Anterior cingulate cortex (tissue), 58 donors: ENCODE measurements around the gene CELSR1.
"Not testable (repeated sequence)": the region's sequence is repeated elsewhere in the genome, so short reads cannot be mapped to it uniquely, and the experiment has no call there.

ENCODE experiments used
- DNase-seq, 58 donors: peaks; one replicate each; lab custom pipeline; 2025; lab: John Stamatoyannopoulos, UW

CELSR1 gene

GRCh38 chr22:46409631-46410210 lies 127.7 kb downstream of the CELSR1 start:
- DNase-seq: no peak

DNA sequence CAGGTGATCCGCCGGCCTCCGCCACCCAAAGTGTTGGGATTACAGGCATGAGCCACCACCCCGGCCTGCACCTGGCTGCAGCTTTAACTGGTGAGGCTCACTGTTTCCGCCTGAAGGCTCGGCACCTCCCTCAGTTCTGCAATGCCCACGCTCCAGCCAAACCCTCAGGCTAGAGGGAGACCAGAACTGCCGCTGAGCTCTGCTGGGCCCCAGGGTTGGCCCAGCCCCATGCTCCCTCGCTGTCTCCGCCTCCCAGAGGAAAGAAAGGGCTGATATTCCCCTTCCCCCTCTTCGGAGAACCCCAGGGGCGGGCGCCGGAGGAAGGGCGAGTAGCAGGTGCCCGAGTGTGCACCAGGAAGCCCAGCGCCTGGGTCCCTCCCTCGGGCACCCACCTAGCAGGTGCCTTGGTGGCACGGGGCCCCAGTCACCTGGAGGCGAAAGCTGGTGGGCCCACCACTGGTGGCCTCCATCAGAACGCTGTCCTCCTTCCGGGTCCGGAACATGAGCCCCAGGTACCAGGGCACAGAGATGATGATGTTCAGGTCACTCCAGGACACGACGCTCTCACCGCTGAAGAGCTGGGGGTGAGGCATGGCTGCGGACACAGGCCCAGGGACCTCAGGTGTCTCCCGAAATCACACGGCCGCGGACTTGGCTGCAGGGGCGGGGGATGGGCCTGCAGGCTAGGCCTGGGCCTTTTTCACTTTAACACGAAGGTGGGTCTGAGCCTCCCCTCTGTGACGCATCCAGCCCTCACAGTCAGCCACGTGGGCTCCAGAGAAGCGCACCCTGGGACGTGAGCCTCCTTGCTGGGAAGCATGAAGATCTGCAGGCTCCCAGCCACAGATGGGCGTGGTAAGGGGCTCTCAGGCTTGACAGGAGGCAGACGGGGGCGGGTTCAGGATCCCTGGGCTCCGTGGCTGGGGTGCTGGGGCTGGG lies 128.6 kb downstream of the CELSR1 start:
- DNase-seq: no peak

DNA sequence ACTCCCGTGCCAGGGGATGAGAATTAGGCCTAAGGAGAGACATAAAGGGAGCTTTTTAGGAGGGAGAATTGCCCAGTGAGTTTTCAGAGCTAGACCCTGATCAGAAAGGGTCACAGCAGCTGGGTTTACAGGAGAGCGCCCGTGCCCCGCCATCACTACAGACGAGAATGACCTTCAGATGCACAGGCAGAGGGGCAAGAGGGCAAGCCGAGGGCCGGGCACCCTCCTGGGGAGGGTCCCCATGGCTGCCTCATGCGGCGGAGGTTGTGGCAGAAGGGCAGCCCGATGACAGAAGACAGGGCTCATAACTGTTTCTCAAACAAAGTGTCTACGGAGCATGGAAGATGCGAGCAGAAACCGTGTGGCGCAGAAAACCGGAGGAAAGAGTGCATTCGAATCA lies 129.7 kb downstream of the CELSR1 start:
- DNase-seq: no peak

GRCh38 chr22:46406791-46407190 lies 130.6 kb downstream of the CELSR1 start:
- DNase-seq: no peak

DNA sequence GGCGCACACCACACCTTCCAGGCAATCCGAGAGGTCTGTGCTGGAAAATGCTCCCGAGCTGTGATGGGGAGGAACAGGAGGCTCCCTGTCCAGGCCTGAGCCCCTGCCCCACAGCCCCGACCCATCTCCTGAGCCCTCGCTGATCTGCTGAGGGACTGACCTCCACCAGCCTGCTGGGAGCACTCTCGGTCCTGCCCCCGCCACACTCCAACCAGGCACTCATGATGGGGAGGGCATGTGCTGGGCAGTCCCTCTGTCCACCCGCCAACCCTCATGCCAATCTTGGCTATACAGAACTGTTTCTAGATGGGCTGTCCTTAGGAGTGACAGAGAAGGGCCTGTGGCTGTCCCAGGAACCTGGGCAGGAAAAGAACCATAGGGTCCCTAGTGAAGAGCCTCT lies 131.1 kb downstream of the CELSR1 start:
- DNase-seq: no peak

DNA sequence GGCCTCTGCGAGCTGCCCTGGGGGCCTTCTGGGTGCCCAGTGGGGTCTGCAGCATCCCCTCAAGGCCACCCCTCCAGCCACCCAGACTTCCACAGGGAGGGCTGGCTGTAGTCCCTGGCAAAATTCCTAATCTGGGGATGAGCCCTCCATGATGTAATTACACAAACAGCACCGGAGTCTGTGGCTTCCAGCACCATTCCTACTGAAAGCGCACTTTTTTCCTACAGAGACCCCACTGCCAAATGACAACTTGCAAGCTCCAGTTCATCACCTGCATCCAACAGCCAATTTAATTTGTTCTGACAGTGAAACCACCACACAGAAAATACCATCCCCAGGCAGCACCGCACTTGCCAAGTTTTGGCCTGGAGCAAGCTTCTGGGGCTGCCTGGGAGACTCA lies 131.5 kb downstream of the CELSR1 start:
- no peak for DNase-seq

DNA sequence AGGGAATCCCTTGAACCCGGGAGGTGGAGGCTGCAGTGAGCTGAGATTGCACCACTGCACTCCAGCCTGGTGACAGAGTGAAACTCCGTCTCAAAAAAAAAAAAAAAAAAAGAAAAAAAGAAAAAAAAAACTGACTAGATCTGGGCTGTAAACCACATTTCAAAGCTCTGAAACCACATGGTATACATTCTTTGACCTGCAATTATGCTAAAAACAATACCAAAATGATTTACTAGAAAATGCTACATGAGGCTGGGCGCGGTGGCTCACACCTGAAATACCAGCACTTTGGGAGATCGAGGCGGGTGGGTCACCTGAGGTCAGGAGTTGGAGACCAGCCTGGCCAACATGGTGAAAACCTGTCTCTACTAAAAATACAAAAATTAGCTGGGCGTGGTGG lies 133.5 kb downstream of the CELSR1 start:
- not testable (repeated sequence) for DNase-seq

DNA sequence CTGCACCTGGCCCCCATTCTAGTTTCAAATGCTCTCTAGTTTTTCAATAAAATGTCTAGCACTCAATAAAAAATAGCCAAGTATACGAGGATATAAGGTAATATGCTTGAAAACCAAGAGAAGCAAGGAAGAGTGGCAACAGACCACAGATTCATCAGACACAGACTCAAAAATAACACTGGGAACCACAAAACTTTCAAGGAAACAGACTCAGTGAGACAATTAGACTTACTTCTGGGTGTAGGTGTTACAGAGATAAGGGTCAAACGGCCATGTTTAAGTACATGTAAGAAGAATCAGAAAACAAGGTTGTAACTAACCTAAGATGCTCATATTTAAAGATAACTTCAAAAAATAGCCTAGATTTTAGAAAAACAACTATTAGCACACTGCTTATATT lies 134.9 kb downstream of the CELSR1 start:
- no peak for DNase-seq

DNA sequence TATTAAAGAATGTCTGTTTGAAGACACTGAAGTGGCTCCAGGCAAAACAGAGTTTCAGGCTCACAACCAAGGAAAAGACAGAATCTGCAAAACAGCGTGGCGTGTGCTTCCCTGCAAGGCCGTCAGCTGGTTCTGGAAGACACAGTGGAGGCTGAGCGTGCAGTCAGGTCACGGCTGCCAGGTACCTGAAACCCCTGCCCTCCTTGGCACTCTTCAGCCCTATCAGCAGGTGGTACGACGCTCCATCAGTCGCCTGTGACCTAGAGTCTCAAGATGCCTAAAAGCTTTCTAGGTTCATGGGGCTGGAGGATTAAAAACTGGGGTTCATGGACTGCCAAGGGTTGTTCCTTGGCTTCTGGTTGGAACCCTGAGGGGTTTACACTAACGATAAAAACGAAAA lies 136.1 kb downstream of the CELSR1 start:
- no peak for DNase-seq

- no peak for DNase-seq
These were observed 138.0 kb downstream of the CELSR1 start for GRCh38 chr22:46399251-46400024.

GRCh38 chr22:46397951-46398350 lies 139.5 kb downstream of the CELSR1 start:
- no peak for DNase-seq

GRCh38 chr22:46397514-46397913 lies 139.9 kb downstream of the CELSR1 start:
- DNase-seq: no peak

GRCh38 chr22:46397049-46397448 lies 140.4 kb downstream of the CELSR1 start:
- DNase-seq: not testable (repeated sequence)

GRCh38 chr22:46395145-46395544 lies 142.3 kb downstream of the CELSR1 start:
- DNase-seq: no peak

DNA sequence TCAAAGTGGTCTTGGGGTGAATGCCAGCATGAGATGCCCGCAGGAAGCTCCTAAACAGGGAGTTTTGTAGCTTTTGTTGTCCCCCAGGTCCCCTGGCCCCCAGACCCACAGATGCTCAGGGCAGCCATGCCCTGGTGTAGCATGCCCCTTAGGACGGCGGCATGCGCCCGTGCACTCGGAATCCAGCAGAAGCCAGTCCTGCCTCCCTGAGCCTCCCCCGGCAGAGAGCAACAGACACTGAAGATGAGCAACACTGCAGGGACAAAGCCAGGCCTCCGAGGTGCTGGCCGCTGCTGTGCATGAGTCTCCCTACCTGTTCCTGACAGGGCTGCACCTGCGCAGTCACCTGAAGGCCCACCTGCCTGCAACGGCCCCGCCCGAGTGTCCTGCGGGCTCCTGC lies 142.8 kb downstream of the CELSR1 start:
- DNase-seq: no peak

DNA sequence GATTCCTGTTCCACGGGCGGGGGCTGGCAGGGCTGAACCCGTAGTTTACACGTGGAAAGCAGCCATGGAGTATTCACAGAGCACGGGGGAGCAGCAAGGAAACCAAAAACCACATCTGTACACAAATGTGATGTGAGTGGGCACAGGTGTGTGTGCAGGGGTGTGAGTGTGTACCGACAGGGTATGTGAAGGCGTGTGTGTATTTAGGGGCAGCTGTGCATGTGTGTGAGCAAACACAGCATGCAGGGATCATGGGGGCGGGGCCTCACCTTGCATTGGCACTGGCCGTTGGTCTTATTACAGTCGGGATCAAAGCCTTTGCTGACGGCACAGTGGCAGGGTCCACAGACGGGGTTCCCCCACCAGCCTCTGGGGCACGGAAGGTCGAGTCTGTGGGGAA lies 143.5 kb downstream of the CELSR1 start:
- DNase-seq: no peak

DNA sequence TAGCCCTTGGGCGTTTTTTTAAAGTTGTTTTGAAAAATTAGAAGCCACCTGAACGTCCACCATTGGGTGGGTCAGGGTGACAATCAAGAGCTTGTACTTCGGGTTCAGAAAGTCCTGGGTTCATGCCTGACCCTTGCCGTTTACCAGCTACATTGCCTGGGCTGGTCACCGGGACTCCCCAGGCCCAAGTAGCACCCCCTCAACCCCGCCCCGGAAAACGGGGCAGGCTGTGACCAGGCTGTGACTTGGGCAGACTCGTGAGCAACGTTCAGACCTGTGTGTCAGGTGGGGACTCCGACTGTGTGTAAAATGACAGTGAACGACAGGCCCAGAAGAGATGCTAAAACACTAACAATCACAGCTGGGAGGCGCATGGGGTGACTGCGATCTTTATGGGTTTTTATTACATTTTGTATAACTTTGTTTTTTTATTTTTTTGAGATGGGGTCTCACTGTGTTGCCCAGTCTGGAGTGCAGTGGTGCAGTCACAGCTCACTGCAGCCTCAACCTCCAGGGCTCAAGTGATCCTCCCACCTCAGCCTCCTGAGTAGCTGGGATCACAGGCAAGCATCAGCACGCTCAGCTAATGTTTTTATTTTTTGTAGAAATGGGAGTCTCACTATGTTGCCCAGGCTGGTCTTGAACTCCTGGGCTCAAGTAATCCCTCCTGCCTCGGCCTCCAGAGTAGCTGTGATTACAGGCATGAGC lies 145.1 kb downstream of the CELSR1 start:
- DNase-seq: no peak

DNA sequence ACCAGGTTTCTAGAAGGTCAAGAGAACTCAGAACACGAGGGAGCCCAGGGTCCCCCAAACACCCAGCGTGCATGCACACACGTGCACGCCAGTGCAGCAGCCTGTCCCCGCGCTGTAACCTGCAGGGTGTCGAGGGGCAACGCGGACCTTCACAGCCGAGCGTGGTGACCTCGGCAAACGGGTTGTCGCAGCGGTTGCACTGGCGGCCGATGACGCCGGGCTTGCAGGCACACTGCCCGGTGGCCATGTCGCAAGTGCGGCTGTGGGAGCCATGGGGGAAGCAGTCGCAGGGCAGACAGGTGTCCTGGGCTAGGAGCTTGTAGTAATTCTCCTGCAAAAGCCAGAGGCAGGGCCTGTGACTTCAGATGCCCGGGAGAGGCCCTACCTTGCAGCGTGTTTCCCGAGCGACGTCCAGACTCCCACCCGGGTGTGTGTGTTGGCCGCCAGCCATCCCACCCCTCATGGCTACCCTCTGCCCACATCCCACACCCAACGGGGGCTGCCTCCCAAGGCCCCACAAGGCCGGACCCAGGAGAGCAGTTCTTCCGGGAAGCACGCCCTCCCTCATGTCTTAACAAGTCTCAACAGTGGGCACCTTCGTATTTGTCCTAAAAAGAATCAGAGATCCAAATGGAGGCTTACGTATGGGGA lies 145.8 kb downstream of the CELSR1 start:
- no peak for DNase-seq

DNA sequence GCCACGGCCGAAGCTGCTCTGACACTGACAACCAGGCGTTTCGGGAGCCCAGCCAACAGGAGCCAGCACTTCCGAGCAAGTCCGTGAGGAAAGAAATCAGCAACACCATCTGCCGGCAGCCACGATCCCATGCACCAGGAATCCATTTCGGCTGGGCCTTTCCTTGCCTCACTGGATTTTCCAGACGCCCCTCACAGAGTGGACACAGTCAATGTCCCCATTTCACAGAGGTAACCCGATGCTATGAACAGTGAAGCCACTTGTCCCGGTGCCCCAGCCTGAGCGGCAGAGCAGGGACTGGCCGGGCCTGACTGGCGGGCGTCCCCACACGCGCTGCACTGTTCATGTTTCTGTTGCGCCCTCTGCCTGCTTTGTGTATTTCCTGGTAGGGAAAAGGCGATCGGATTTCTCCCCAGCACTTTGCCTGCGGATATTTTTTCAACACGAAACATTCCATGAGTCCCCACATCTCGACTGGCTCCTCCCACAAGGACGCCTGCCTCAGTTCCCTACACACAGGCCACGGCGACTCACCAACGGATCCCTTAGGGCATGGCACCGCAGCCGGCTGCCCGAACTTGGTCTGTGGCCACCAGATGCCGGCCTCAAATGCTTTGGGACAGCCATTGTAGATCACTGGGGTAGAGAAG lies 146.6 kb downstream of the CELSR1 start:
- DNase-seq: peak in 25 of 58 donors; percentile 4 to 65 (median 13)
